ENCODE results near the gene PPIL4. TPM values are rescaled to one million over a fixed set of nuclear protein-coding genes. Genes with fewer than 3 reads are reported as not detected.

Gene PPIL4
- total and polyA plus RNA-seq, 2 of the 13 experiments (the other 11 are each of a cell fraction or from before 2014, with no cell fraction given) = 5.5 to 46.0 TPM

- TF ChIP-seq ZBTB40 (IDR thresholded peaks at IDR 0.05) (no peak), ZBTB40 (CRISPR knock-in tag; IDR thresholded peaks at IDR 0.05) (no peak), TSC22D2 (CRISPR knock-in tag; IDR thresholded peaks at IDR 0.05; ENCODE audit: borderline replicate concordance) (peak; percentile 63; the same call in 1 of the 2 replicates), SIN3A (IDR thresholded peaks at IDR 0.05; ENCODE audit: borderline replicate concordance, low read depth, low read length) (peak; percentile 94), ZNF160 (CRISPR knock-in tag; IDR thresholded peaks at IDR 0.05) (no peak), ZNF775 (CRISPR knock-in tag; IDR thresholded peaks at IDR 0.05; ENCODE audit: borderline replicate concordance) (no peak), FUBP1 (CRISPR knock-in tag; IDR thresholded peaks at IDR 0.05; ENCODE audit: borderline replicate concordance) (no peak), MBD4 (IDR thresholded peaks at IDR 0.05; ENCODE audit: borderline replicate concordance, low read length) (no peak), ATF5 (CRISPR knock-in tag; IDR thresholded peaks at IDR 0.05; ENCODE audit: low read depth) (no peak), TFDP1 (CRISPR knock-in tag; IDR thresholded peaks at IDR 0.05; ENCODE audit: borderline replicate concordance) (no peak; the same call in 1 of the 2 replicates), ARNTL (CRISPR knock-in tag; IDR thresholded peaks at IDR 0.05) (no peak), MED8 (CRISPR knock-in tag; IDR thresholded peaks at IDR 0.05; ENCODE audit: insufficient replicate concordance) (no peak), ZMYM2 (CRISPR knock-in tag; IDR thresholded peaks at IDR 0.05) (no peak), NFYB (CRISPR knock-in tag; IDR thresholded peaks at IDR 0.05) (0 out of 2 replicates have a peak, but pooled peaks have one; percentile 10), ZNF3 (CRISPR knock-in tag; IDR thresholded peaks at IDR 0.05) (no peak)
These were observed 19.9 kb upstream of the PPIL4 start, which contains the start of gene GINM1 (continued) for GRCh38 chr6:149565527-149566409.
